Measurements from ENCODE around the gene COG7.

GRCh38 chr16:23408823-23409298 is 44.1 kb downstream of the COG7 start:
- TF ChIP-seq PATZ1 (CRISPR knock-in tag; IDR thresholded peaks at IDR 0.05; ENCODE audit: borderline replicate concordance) (no peak), GLIS3 (CRISPR knock-in tag; IDR thresholded peaks at IDR 0.05) (no peak), CREB5 (CRISPR knock-in tag; IDR thresholded peaks at IDR 0.05; ENCODE audit: low read depth) (no peak), ZNF8 (CRISPR knock-in tag; IDR thresholded peaks at IDR 0.05) (no peak), RARB (CRISPR knock-in tag; IDR thresholded peaks at IDR 0.05) (no peak), ZNF565 (CRISPR knock-in tag; conservative IDR thresholded peaks at IDR 0.05; ENCODE audit: low read depth) (no peak), OSR1 (CRISPR knock-in tag; IDR thresholded peaks at IDR 0.05) (no peak), TCF4 (CRISPR knock-in tag; IDR thresholded peaks at IDR 0.05; ENCODE audit: borderline replicate concordance) (no peak), ESRRG (CRISPR knock-in tag; IDR thresholded peaks at IDR 0.05) (no peak), ARNTL (CRISPR knock-in tag; IDR thresholded peaks at IDR 0.05; ENCODE audit: borderline replicate concordance, low read depth) (no peak)
